Peyer's patch (tissue), 4 donors: ENCODE measurements around the gene DHDH.

Source experiments
- POLR2A ChIP-seq, 2 donors: fragments of 450-650 bp; IDR thresholded peaks; one replicate each; pipeline ENCODE4 v1.5.1; 2017; ENCODE audit warnings: antibody characterized with exemption in 2 of 2, mild to moderate bottlenecking in 2 of 2, moderate library complexity in 2 of 2
- TF ChIP-seq, protein P1 (sequence below), 6 experiments: fragments of 450-650 bp in 4 of 6; fragments of 200-600 bp in 2 of 6; sonication (generic) in 1 of 6; IDR thresholded peaks; one replicate each; pipeline ENCODE4 v1.5.1; 2017 to 2019; ENCODE audit warnings: antibody characterized with exemption in 6 of 6, mild to moderate bottlenecking in 3 of 6, moderate library complexity in 1 of 6

DNA sequence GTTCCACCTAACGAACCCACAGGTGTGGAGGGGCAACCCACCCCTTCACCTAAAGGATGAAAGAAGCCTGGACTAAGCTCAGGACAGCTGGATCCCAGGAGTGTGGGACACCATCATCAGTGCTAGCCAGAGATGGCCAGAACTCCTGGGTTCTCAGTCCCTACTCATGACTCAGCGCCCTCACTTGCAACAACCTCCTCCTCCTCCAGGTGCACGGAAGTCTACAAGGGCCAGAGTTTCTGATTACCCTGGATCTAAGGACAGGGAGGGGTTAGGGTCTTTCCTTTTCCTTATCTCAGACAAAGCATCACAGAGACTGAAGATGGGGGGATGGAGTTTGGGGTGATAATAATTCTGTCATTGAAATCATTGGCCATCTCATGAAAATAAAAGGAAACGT is 42.9 kb upstream of the DHDH start:
- TF ChIP-seq, protein P1, sequence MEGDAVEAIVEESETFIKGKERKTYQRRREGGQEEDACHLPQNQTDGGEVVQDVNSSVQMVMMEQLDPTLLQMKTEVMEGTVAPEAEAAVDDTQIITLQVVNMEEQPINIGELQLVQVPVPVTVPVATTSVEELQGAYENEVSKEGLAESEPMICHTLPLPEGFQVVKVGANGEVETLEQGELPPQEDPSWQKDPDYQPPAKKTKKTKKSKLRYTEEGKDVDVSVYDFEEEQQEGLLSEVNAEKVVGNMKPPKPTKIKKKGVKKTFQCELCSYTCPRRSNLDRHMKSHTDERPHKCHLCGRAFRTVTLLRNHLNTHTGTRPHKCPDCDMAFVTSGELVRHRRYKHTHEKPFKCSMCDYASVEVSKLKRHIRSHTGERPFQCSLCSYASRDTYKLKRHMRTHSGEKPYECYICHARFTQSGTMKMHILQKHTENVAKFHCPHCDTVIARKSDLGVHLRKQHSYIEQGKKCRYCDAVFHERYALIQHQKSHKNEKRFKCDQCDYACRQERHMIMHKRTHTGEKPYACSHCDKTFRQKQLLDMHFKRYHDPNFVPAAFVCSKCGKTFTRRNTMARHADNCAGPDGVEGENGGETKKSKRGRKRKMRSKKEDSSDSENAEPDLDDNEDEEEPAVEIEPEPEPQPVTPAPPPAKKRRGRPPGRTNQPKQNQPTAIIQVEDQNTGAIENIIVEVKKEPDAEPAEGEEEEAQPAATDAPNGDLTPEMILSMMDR (IDR thresholded peaks at IDR 0.05), result peak in 1 of 6 experiments; percentile 9
- no peak for TF ChIP-seq POLR2A (IDR thresholded peaks at IDR 0.05)
